GM19193 (cell line): Measurements from ENCODE around the gene RERE.
A peak's percentile ranks its signal among the peaks of the same experiment; 100 is the strongest.

ENCODE experiments used
- POLR2A ChIP-seq: IDR thresholded peaks from 4 replicates; pipeline ENCODE4 v1.6.1; 2011; ENCODE audit not compliant: insufficient read depth, insufficient read length; ENCODE audit errors: extremely low read depth

The RERE gene

DNA sequence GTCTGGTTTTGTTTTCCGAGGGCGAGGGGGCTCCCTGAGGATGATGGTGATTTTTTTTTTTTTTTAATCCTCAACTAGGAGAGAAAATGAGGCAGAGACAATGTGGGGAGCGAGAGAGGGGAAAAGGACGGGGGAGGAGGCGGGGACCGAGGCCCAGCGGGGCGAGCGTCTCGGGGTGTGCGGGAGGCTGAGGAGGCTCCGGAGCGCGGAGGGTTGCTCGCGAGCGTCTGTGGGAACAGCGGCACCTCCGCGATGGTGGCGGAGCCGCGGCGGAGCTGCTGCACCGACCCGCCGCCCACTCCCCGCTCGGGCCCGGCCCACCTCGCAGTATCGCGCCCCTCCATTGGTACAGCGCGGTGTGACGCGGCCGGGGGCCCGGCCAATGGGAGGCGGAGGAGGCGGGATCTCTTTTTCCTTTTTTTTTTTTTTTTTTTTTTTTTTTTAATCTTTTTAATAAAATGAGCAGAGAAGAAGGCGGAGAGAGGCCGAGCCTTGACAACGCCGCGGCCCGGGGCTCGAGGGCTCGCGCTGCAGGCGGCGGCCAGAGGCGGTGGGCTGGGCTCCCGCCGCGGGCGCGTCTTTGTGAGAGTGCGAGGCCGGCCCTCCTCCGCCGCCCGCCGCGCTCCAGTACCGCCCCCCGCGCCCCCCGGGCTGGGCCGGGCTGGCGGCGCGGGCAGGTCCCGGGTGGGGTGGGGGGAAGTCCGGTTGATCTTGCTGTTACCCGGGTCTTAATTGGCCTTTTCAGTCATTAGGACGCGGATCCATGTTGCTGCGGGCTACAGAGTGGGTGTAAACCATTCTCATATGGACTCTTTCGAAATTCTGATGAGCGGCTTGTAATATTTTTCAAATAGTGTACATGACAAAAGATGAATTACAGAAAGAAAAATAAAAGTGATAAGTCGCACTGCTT lies at the start of gene RERE:
RERE (minus strand) TSS at position 229 of the 913 bp plus-strand sequence.
- TF ChIP-seq POLR2A, result peak; percentile 92

DNA sequence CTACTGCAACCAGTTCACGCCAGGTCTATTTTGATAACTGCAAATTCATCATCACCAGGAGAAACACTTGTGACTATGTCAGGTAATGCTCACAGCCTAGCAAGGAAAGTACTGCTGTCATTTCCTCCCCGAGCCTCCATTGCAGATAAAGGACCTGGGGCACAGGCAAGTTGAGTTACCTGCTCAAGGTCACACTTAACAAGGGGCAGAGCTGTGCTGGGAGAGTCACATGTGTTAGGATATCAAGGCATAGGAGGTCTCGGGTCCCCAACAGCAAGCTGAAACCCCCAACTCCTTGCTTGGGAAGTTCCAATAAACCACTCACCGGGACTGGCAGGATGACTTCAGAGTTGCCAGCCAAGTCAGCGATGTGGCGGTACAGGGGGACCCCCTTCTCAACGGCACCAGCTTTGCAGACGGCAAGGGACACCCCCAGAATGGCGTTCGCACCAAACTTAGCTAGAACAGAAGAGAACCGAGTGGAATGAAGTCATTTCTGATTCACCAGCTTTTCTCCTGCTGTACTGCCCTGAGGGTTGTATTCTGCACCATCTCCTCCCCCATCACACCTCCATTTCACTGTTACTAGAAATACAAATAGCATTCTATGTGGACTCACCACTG lies 49.5 kb upstream of the RERE start:
- TF ChIP-seq POLR2A, result peak; percentile 35

DNA sequence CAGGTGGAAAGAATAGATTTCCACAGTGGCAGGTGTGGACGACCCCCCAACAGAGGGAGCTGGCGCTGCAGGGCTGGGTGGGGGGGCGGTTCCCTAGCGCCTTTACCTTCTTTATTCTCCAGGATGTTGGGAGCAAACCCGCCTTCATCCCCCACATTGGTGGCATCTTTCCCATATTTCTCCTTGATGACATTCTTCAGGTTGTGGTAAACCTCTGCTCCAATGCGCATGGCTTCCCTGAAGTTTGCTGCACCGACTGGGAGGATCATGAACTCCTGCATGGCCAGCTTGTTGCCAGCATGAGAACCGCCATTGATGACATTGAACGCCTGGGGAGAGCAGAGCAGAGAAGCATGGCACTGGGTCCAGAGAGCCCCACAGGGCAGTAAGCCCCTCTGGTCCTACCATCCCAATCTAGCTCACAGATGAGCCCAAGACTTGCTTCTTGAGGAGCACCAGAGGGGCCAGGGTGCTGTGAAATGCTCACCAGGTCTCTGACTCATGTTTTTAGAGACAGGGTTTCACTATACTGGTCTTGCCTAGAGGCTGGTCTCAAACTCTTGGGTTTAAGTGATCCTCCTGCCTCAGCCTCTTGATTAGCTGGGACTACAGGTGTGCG lies 48.8 kb upstream of the RERE start:
- peak; percentile 14 for TF ChIP-seq POLR2A

DNA sequence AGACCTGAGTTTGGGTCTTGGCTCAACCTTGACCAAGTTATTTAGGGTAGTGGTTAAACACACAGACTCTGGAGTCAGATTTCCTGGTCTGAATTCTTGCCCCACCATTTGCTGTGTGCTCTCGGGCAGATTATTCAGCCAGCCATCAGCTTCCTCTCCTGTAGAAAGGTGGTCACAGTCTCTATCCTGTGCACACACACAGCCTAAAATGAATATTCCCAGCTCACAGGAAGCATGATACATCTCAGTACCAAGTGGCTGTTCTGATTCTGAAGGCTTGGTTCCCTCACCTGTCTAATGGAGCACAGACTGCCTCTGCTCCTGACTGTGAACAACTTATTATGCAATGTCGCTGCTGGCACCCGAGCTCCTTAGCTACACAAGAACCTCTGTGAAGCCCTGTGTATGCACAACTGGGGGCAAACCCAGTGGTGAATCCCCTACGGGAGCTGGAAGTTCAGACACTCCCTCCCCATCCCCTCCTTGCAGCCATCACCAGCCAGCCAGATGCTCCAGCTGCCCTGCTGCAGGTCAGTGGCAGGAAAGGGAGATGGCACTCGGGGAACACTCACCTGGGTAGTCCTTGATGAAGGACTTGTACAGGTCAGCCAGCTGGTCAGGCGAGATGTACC lies 47.4 kb upstream of the RERE start:
- TF ChIP-seq POLR2A, result no peak

DNA sequence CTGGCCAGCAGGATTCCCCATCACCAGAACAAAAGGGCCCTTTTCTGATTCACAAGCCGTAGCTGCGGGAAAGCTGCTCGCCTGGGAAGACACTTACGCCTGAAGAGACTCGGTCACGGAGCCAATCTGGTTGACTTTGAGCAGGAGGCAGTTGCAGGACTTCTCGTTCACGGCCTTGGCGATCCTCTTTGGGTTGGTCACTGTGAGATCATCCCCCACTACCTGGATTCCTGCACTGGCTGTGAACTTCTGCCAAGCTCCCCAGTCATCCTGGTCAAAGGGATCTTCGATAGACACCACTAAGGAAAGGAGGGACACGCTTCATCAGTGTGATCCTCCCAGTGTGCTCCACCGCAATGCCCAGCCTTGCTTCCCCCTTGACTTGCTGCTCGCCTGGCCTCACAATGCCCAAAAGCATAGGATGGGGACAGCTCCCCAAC lies 46.4 kb upstream of the RERE start:
- no peak for TF ChIP-seq POLR2A

DNA sequence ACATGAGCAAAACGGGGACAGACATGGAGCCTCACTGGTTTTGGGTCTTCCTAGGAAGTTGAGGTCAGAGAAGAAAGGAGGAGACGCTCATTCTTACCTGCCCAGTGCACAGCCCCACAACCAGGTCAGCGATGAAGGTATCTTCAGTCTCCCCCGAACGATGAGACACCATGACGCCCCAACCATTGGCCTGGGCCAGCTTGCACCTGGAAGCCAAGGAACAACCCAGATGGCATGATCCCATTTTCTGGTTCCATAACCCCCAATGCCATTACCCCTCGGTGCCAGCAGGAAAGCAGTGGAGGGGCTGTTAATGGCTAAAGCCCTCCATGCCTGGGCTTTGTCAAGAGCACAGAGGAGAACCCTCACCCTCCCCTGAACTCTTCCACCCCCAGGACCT lies 45.7 kb upstream of the RERE start:
- TF ChIP-seq POLR2A, result no peak

DNA sequence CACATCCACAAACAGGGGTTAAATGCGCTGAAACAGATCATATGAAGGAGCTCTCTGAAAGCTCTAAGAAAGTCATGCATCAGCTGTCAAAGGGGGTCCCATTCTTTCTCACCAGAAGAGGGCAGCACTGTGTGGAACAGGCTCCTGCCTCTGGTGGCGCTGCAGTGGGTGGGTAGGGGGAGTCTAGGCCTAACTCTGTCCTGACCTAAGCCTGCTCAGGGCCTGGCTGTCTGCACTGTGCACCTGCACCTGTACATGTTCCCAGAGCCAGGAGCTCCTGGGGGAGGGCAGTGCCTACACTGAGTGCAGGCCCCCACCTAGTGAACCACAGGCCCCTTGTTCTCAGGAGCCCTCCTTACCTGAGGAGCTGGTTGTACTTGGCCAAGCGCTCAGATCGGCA lies 45.1 kb upstream of the RERE start:
- TF ChIP-seq POLR2A, result peak; percentile 27

DNA sequence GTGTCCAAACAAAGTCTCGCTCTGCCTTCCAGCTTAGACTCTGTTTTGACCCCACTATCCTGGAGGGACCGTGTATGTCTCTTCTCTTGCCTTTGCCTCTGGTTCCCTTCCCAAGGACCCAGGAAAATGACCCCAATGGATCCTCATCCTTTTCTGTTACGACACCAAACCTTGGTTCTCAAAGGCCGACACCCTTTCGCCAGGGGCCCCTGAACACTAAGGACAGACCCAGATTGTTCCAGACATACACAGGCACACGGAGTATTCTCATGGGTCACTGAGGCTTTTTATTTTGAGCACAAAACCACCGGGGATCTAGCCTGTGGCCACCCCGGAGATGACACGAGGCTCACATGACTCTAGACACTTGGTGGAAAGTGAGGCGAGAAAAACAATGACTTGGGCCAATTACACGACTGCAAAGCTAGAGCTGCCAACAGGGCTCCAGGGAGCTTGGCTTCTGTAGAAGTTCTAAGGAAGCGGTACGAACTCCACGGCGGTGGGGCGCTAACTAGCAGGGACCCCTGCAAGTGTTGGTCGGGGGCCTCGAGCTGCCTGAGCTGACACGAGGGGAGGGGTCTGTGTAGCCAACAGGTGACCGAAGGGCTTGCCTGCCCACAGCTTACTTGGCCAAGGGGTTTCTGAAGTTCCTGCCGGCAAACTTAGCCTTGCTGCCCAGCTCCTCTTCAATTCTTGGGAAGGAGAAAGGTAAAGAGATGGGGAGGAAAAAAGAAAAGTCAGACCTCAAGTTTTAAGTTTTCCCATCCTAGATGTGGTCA lies 43.5 kb upstream of the RERE start:
- no peak for TF ChIP-seq POLR2A

DNA sequence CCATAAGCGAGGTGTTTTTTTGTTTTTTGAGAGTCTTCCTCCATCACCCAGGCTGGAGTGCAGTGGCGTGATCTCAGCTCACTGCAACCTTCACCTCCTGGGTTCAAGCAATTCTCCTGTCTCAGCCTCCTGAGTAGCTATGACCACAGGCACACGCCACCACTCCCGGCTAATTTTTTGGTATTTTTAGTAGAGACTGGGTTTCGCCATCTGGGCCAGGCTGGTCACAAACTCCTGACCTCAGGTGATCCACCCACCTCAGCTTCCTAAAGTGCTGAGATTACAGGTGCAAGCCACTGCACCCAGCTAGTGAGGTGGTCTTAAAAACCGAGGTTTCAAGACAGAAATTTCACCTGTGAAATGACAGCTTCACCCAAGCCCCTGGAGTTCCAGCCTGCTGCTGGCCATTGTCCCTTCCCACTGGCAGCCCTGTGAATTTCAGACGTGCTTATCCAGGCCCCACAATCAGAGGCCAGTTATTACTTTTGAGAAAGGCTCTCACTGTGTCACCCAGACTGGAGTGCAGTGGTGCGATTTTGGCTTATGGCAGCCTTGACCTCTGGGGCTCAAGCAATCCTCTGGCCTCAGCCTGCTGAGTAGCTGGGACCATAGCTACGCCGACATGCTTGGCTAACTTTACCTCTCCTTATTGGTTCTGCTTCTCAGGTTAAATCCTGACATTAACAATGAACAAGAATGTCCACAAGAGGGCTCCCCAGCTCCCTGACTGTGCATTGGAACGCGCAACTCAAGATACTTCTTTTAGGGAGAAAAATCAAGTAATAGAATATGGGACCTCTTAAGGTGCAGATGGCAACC lies 41.7 kb upstream of the RERE start:
- TF ChIP-seq POLR2A, result no peak

DNA sequence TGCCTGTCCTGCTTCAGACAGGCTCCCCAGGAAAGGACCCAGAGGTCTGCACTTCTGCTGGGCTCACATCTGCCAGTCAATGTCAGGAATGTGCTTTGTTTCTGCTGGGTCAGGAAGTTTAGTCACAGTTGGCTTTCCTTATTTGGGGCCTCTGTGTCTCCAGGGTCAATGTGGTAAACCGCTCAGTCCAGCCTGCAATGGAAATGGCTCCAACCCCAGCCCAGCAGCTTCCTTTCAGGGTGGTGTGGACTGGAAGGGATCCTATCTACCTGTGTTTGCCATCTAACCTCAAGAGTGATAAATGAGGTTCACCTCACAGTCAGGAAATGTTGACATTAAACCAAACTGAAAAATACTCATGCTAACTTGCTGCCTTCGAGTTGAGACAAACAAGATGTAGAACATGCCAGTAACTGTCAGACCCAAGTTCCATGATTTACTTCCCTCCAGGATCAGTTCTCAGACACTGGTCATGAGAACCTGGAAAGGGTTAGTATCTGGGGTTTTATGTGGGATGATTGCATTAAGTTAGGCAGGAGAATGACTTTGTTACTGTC lies 40.8 kb upstream of the RERE start:
- TF ChIP-seq POLR2A, result no peak

DNA sequence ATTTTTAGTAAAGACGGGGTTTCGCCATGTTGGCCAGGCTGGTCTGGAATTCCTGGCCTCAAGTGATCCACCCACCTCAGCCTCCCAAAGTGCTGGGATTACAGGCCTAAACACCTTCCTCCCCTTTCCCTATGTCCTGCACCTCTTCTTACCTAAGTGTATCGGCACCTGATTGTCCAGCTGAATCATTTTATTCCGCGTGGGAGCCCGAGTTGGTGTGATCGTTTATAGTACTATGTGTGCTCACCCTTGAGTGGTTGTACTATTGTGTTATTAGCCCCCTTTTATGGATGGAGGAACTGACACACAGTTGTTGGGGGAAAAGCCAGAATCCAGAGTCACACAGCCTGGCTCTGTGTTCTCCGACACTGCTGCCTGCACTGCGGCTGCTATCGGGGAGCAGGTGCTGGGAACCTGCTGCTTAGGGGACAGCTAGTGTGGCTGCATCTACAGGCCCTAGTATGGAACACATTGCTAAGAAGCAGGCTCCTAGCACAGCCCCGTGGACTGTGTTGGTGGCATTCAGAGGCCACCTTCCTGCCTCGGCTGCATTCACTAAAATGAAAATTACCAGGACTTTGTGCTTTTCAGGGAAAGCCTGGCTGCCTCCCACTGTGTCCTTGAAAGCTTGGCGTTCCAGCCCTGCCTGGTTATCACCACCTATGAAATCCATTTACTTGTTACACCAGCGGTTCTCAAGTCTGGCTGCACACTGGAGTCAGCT lies 39.4 kb upstream of the RERE start:
- peak; percentile 30 for TF ChIP-seq POLR2A

DNA sequence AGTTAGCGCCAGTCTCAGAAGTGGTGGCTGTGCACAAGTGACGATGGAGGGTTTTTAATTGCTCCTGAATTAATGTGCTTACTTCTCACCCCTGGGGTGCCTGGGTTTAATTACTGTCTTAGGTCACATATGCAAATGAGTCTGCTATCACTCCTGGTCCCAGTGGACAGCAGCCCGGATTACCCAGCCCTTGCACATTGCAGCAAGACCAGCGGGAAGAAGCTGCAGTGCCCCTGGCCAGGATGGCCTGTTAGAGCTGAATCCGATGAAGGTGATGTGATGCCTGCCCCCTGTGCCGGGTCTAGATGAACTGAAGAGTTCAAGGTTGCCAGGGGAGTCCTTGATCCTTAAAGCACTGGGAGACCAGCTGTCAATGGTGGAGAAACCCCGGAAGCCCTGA lies 36.8 kb upstream of the RERE start:
- TF ChIP-seq POLR2A, result no peak

DNA sequence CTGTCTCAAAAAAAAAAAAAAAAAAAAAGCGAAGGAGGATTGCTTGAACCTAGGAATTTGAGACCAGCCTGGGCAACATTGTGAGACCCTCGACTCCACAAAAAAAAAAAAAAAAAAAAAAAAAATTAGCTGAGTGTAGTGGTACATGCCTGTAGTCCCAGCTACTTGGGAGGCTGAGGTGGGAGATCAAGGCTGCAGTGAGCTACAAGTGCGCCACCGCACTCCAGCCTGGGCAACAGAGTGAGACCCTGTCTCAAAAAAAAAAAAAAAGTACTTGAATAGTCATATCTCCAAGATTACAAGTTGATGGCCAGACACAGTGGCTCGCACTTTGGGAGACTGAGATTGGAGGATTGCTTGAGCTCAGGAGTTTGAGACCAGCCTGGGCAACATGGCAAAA lies 33.6 kb upstream of the RERE start:
- no peak for TF ChIP-seq POLR2A
